ENCODE data around the gene TUBB4B. TPM values are rescaled to one million over a fixed set of nuclear protein-coding genes. Genes with fewer than 3 reads are reported as not detected.

The TUBB4B gene
- total RNA-seq, 2 experiments from 2014 or later: 417 to 443 TPM

- Histone ChIP-seq H3K27ac (ENCODE audit: low read depth, low read length, poor library complexity, severe bottlenecking) (peak within 1 kb of the TSS; percentile 77), H3K4me3 (ENCODE audit: low read depth, low read length, poor library complexity, severe bottlenecking) (peak within 1 kb of the TSS; percentile 69), H3K9me3 (ENCODE audit: low read length) (no peaks in the 10 kb centered on the region), H2AFZ (ENCODE audit: low read length) (no peak within 1 kb of the TSS), H3K36me3 (ENCODE audit: insufficient read depth, low read length) (peaks cover 11% of the 10 kb centered on the region; the same call in 1 of the 2 replicates), H3K9me2 (ENCODE audit: insufficient read depth, low read length) (no peaks in the 10 kb centered on the region), H3K4me1 (ENCODE audit: insufficient read depth, low read length, poor library complexity, severe bottlenecking) (peaks cover 71% of the 10 kb centered on the region), H3K4me2 (ENCODE audit: low read length) (peak within 1 kb of the TSS; percentile 81), H4K20me1 (ENCODE audit: insufficient read depth, low read length) (no peaks in the 10 kb centered on the region), H3K79me2 (ENCODE audit: insufficient read depth, low read depth, low read length) (no peaks in the 10 kb centered on the region)
- peak; percentile 90 for DNase-seq (ENCODE audit: low spot score)
- ChIA-PET CTCF (ENCODE audit: unreplicated experiment) (interaction anchor here (0.8 kb wide), 1 partner anchor 10 kb away, joined by 7 read pairs; no protein-coding TSS in a partner anchor), POLR2A (interaction anchor here (0.9 to 1.5 kb wide), 3 partner anchors 9 to 43 kb away, joined by 3 to 4 read pairs (median 3); no protein-coding TSS in a partner anchor)
- TF ChIP-seq, protein P1, sequence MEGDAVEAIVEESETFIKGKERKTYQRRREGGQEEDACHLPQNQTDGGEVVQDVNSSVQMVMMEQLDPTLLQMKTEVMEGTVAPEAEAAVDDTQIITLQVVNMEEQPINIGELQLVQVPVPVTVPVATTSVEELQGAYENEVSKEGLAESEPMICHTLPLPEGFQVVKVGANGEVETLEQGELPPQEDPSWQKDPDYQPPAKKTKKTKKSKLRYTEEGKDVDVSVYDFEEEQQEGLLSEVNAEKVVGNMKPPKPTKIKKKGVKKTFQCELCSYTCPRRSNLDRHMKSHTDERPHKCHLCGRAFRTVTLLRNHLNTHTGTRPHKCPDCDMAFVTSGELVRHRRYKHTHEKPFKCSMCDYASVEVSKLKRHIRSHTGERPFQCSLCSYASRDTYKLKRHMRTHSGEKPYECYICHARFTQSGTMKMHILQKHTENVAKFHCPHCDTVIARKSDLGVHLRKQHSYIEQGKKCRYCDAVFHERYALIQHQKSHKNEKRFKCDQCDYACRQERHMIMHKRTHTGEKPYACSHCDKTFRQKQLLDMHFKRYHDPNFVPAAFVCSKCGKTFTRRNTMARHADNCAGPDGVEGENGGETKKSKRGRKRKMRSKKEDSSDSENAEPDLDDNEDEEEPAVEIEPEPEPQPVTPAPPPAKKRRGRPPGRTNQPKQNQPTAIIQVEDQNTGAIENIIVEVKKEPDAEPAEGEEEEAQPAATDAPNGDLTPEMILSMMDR (conservative IDR thresholded peaks at IDR 0.05; ENCODE audit: low read length): peak; percentile 42; the same call in 1 of the 2 replicates
- no peak for TF ChIP-seq EZH2phosphoT487 (IDR thresholded peaks at IDR 0.05; ENCODE audit: borderline replicate concordance, low read depth, low read length)
- BruUV-seq (replicated peaks): no TSS peak
- intact Hi-C loops (cut with micrococcal nuclease; ENCODE audit: unreplicated experiment): loop anchor here (1.0 to 2.0 kb wide), 2 partner anchors 9 to 37 kb away; partner anchors contain the start of gene TUBB4B
These were observed 36.4 kb downstream of the TUBB4B start, which contains the start of gene TOR4A for GRCh38 chr9:137277329-137278041. TSS of gene TOR4A (plus strand) at chr9:137277726. CDS start at chr9:137278690, 964 bp downstream.

GRCh38 chr9:137278061-137278701, 37.1 kb downstream of the TUBB4B start:
- intact Hi-C loops (cut with micrococcal nuclease; ENCODE audit: unreplicated experiment): no loop called here
- H3K27ac ChIP-seq (ENCODE audit: low read depth, low read length, poor library complexity, severe bottlenecking): peak overlapping the region; percentile 77
- no peaks in the 10 kb centered on the region for H3K9me3 ChIP-seq (ENCODE audit: low read length)
- no peaks in the 10 kb centered on the region for H3K79me2 ChIP-seq (ENCODE audit: insufficient read depth, low read depth, low read length)
- H4K20me1 ChIP-seq (ENCODE audit: insufficient read depth, low read length): no peaks in the 10 kb centered on the region
- H3K9me2 ChIP-seq (ENCODE audit: insufficient read depth, low read length): no peaks in the 10 kb centered on the region
- peaks cover 5% of the 10 kb centered on the region; the same call in 1 of the 2 replicates for H3K36me3 ChIP-seq (ENCODE audit: insufficient read depth, low read length)
- H3K4me3 ChIP-seq (ENCODE audit: low read depth, low read length, poor library complexity, severe bottlenecking): peak overlapping the region; percentile 69
- BruUV-seq (replicated peaks): no TSS peak
- H3K4me1 ChIP-seq (ENCODE audit: insufficient read depth, low read length, poor library complexity, severe bottlenecking): peaks cover 77% of the 10 kb centered on the region
- POLR2A ChIA-PET: interaction anchor here (0.9 to 1.5 kb wide), 3 partner anchors 9 to 42 kb away, joined by 3 to 4 read pairs (median 3); no protein-coding TSS in a partner anchor
- H2AFZ ChIP-seq (ENCODE audit: low read length): no peak overlapping the region
- CTCF ChIA-PET (ENCODE audit: unreplicated experiment): no interaction called here
- H3K4me2 ChIP-seq (ENCODE audit: low read length): peak overlapping the region; percentile 81
- TF ChIP-seq, protein P1 (conservative IDR thresholded peaks at IDR 0.05; ENCODE audit: low read length): no peak
- TF ChIP-seq EZH2phosphoT487 (IDR thresholded peaks at IDR 0.05; ENCODE audit: borderline replicate concordance, low read depth, low read length): no peak
- DNase-seq (ENCODE audit: low spot score): peak; percentile 68

Measured in OCI-LY7 (cell line).